Activated naive CD4-positive, alpha-beta T cell treated with anti-CD3 and anti-CD28 coated beads, Interleukin-2, amount 50 U/mL, for 72 hours (primary cell): ENCODE data around the gene ISCA2. TPM values are rescaled to one million over a fixed set of nuclear protein-coding genes. Genes with fewer than 3 reads are reported as not detected.
"Not testable (repeated sequence)": the region's sequence is repeated elsewhere in the genome, so short reads cannot be mapped to it uniquely, and the experiment has no call there.

ENCODE experiments used
- ATAC-seq, 2 donors: fragments of 150-1000 bp; cut with Tn5 transposase; 2 replicates each; pipeline ENCODE4 v1.10.0; 2021; ENCODE audit warnings: mild to moderate bottlenecking in 2 of 2, moderate library complexity in 2 of 2
- DNase-seq, 2 donors: peaks; one replicate each; pipeline ENCODE4 v3.0.0; 2021 to 2022; ENCODE audit warnings: low spot score in 2 of 2
- H3K27ac Mint-ChIP-seq, 2 donors: one replicate each; pipeline ENCODE4 v1.8.0; 2022; ENCODE audit warnings: mild to moderate bottlenecking in 2 of 2, mixed read lengths in 2 of 2
- H3K36me3 Mint-ChIP-seq, 2 donors: one replicate each; pipeline ENCODE4 v1.8.0; 2022; ENCODE audit warnings: mixed read lengths in 2 of 2
- H3K9me3 Mint-ChIP-seq, 2 donors: one replicate each; pipeline ENCODE4 v1.8.0; 2022; ENCODE audit warnings: mixed read lengths in 2 of 2
- total RNA-seq, 2 donors: library from RNA; stranded (reverse); gene quantifications; one replicate each; pipeline ENCODE4 v1.2.3, GENCODE V29; 2022

Gene ISCA2
- 10 to 100 TPM; 30.7 to 34.5 TPM for total RNA-seq

- peak; percentile 94 for ATAC-seq
- Mint-ChIP-seq H3K36me3 (peaks cover 4 to 5% of the 10 kb centered on the region in 2 donors), H3K9me3 (no peaks in the 10 kb centered on the region), H3K27ac (peak within 1 kb of the TSS in 1 of 2 donors; percentile 95)
- peak; percentile 99 for DNase-seq
These were observed at the start of gene ISCA2 for GRCh38 chr14:74493343-74494261. ISCA2 (plus strand) TSS chr14:74493765; CDS start chr14:74493775, 10 bp downstream.

GRCh38 chr14:74444866-74445265, 48.7 kb upstream of the ISCA2 start:
- Mint-ChIP-seq H3K9me3 (no peaks in the 10 kb centered on the region), H3K36me3 (no peaks in the 10 kb centered on the region), H3K27ac (no peak overlapping the region)
- DNase-seq (no peak), ATAC-seq (no peak)

- not testable (repeated sequence) for H3K36me3 Mint-ChIP-seq, ATAC-seq, H3K27ac Mint-ChIP-seq, H3K9me3 Mint-ChIP-seq, DNase-seq
These were observed 39.2 kb upstream of the ISCA2 start for GRCh38 chr14:74454397-74454796.

- DNase-seq (no peak), ATAC-seq (no peak)
- Mint-ChIP-seq H3K36me3 (no peaks in the 10 kb centered on the region), H3K9me3 (no peaks in the 10 kb centered on the region), H3K27ac (no peak overlapping the region)
These were observed 36.6 kb upstream of the ISCA2 start for GRCh38 chr14:74456684-74457564.

- DNase-seq (no peak), ATAC-seq (no peak)
- H3K27ac Mint-ChIP-seq: no peak overlapping the region
- no peaks in the 10 kb centered on the region for H3K9me3 Mint-ChIP-seq
- no peaks in the 10 kb centered on the region for H3K36me3 Mint-ChIP-seq
These were observed 36.0 kb upstream of the ISCA2 start for GRCh38 chr14:74457565-74457895.

- DNase-seq (peak in 1 of 2 donors; percentile 38), ATAC-seq (peak; percentile 72 to 80)
- Mint-ChIP-seq H3K27ac (no peak overlapping the region), H3K9me3 (no peaks in the 10 kb centered on the region), H3K36me3 (no peaks in the 10 kb centered on the region)
These were observed 34.1 kb upstream of the ISCA2 start for GRCh38 chr14:74459289-74459946.

- H3K27ac Mint-ChIP-seq: no peak overlapping the region
- no peaks in the 10 kb centered on the region for H3K9me3 Mint-ChIP-seq
- no peak for ATAC-seq
These were observed 33.6 kb upstream of the ISCA2 start for GRCh38 chr14:74459976-74460375.

GRCh38 chr14:74462993-74463392, 30.6 kb upstream of the ISCA2 start:
- no peak for DNase-seq
- H3K36me3 Mint-ChIP-seq: no peaks in the 10 kb centered on the region
- H3K9me3 Mint-ChIP-seq: no peaks in the 10 kb centered on the region
- no peak for ATAC-seq
- no peak overlapping the region for H3K27ac Mint-ChIP-seq

More at GRCh38 chr14:74459976-74460375, 33.6 kb upstream of the ISCA2 start:
- no peaks in the 10 kb centered on the region for H3K36me3 Mint-ChIP-seq
- no peak for DNase-seq

- no peak for ATAC-seq
- H3K27ac Mint-ChIP-seq: no peak overlapping the region
- no peak for DNase-seq
- H3K9me3 Mint-ChIP-seq: no peaks in the 10 kb centered on the region
- no peaks in the 10 kb centered on the region for H3K36me3 Mint-ChIP-seq
These were observed 29.9 kb upstream of the ISCA2 start for GRCh38 chr14:74463697-74464096.

- DNase-seq (no peak), ATAC-seq (no peak)
- H3K27ac Mint-ChIP-seq: no peak overlapping the region
- no peaks in the 10 kb centered on the region for H3K36me3 Mint-ChIP-seq
- no peaks in the 10 kb centered on the region for H3K9me3 Mint-ChIP-seq
These were observed 28.8 kb upstream of the ISCA2 start for GRCh38 chr14:74464785-74465184.

- ATAC-seq (no peak), DNase-seq (no peak)
- no peak overlapping the region for H3K27ac Mint-ChIP-seq
- H3K36me3 Mint-ChIP-seq: no peaks in the 10 kb centered on the region
- H3K9me3 Mint-ChIP-seq: no peaks in the 10 kb centered on the region
These were observed 28.2 kb upstream of the ISCA2 start for GRCh38 chr14:74465335-74465734.

GRCh38 chr14:74468513-74468912, 25.1 kb upstream of the ISCA2 start:
- H3K36me3 Mint-ChIP-seq: no peaks in the 10 kb centered on the region
- DNase-seq: no peak
- no peak for ATAC-seq
- H3K27ac Mint-ChIP-seq: no peak overlapping the region
- H3K9me3 Mint-ChIP-seq: no peaks in the 10 kb centered on the region

GRCh38 chr14:74469548-74470518, 23.7 kb upstream of the ISCA2 start:
- H3K36me3 Mint-ChIP-seq: no peaks in the 10 kb centered on the region
- no peaks in the 10 kb centered on the region for H3K9me3 Mint-ChIP-seq

GRCh38 chr14:74472601-74473000, 21.0 kb upstream of the ISCA2 start:
- DNase-seq (no peak), ATAC-seq (no peak)
- Mint-ChIP-seq H3K36me3 (no peaks in the 10 kb centered on the region), H3K27ac (no peak overlapping the region), H3K9me3 (no peaks in the 10 kb centered on the region)

More at GRCh38 chr14:74469548-74470518, 23.7 kb upstream of the ISCA2 start:
- ATAC-seq (no peak), DNase-seq (no peak)
- no peak overlapping the region for H3K27ac Mint-ChIP-seq

GRCh38 chr14:74474376-74474775, 19.2 kb upstream of the ISCA2 start:
- ATAC-seq (no peak), DNase-seq (no peak)
- no peak overlapping the region for H3K27ac Mint-ChIP-seq
- H3K36me3 Mint-ChIP-seq: no peaks in the 10 kb centered on the region
- H3K9me3 Mint-ChIP-seq: no peaks in the 10 kb centered on the region

GRCh38 chr14:74475678-74476077, 17.9 kb upstream of the ISCA2 start:
- Mint-ChIP-seq H3K27ac (no peak overlapping the region), H3K36me3 (no peaks in the 10 kb centered on the region), H3K9me3 (no peaks in the 10 kb centered on the region)
- DNase-seq (no peak), ATAC-seq (no peak)
